ENCODE measurements around the gene WDPCP.

DNA sequence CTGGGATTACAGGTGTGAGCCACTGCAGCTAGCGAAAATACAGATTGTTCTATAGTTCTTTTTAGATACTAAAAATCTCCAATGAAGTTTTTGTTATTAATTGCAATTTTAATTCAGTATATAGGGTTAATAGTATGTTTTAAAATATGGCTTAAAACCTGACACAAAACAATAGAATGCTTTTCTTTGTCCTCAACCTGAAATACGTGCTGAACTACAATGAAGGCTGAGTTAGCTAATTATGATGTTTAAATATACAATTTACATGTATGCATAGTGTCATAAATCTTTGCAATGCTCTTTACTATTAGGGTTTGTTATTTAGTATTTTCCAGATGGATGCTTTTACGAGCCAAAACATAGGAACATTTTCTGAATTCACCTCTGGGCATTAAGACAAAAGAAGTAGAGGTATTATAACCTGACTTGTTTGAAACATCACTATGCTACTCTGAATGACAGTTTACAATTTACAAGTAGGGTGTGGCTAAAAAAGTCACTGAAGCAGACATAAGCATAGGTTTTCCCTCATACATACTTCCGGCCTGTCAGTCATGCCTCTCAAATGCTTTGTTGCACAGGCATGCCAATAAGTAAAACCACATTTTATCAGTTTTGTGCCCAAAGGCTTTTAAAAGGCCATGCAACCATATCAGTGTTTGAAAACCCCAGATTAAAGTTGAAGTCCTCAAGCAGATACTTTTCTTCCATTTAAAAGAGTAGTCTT lies 369.3 kb downstream of the WDPCP start:
- no peak for TF ChIP-seq EZH2phosphoT487 (IDR thresholded peaks at IDR 0.05; ENCODE audit: borderline replicate concordance, low read depth)
- TF ChIP-seq, protein P1, sequence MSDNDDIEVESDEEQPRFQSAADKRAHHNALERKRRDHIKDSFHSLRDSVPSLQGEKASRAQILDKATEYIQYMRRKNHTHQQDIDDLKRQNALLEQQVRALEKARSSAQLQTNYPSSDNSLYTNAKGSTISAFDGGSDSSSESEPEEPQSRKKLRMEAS (IDR thresholded peaks at IDR 0.05; ENCODE audit: low read depth) = no peak
- TF ChIP-seq, protein P2, sequence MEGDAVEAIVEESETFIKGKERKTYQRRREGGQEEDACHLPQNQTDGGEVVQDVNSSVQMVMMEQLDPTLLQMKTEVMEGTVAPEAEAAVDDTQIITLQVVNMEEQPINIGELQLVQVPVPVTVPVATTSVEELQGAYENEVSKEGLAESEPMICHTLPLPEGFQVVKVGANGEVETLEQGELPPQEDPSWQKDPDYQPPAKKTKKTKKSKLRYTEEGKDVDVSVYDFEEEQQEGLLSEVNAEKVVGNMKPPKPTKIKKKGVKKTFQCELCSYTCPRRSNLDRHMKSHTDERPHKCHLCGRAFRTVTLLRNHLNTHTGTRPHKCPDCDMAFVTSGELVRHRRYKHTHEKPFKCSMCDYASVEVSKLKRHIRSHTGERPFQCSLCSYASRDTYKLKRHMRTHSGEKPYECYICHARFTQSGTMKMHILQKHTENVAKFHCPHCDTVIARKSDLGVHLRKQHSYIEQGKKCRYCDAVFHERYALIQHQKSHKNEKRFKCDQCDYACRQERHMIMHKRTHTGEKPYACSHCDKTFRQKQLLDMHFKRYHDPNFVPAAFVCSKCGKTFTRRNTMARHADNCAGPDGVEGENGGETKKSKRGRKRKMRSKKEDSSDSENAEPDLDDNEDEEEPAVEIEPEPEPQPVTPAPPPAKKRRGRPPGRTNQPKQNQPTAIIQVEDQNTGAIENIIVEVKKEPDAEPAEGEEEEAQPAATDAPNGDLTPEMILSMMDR (IDR thresholded peaks at IDR 0.05) = no peak
